Activated CD8-positive, alpha-beta memory T cell treated with anti-CD3 and anti-CD28 coated beads for 36 hours (primary cell): ENCODE data around the gene CASTOR1. TPM values are rescaled to one million over a fixed set of nuclear protein-coding genes. Genes with fewer than 3 reads are reported as not detected.

ENCODE experiments used
- CTCF ChIA-PET: fragments of 350-600 bp; sonication (Branson Sonifier 250); formaldehyde crosslinking; loops from one replicate; lab custom pipeline; 2021; ENCODE audit warnings: antibody characterized with exemption; lab: Charles Lee
- POLR2A ChIA-PET: fragments of 350-600 bp; sonication (Branson Sonifier 250); formaldehyde crosslinking; loops from one replicate; lab custom pipeline; 2021; ENCODE audit warnings: antibody characterized with exemption; lab: Charles Lee
- total RNA-seq, 2 experiments: library from RNA; stranded (reverse); gene quantifications; one replicate each; pipeline ENCODE4 v1.2.3, GENCODE V29; 2021

CASTOR1 gene
- total RNA-seq, 2 experiments from 2014 or later, result 1.9 to 4.2 TPM

- ChIA-PET POLR2A (no interaction called here), CTCF (interaction anchor here (0.7 kb wide), 1 partner anchor 40 kb away, joined by 3 read pairs; no protein-coding TSS in a partner anchor)
Observed at GRCh38 chr22:30247974-30248373, 41.3 kb downstream of the CASTOR1 start.

GRCh38 chr22:30247561-30247960, 41.7 kb downstream of the CASTOR1 start:
- CTCF ChIA-PET, result interaction anchor here (0.7 kb wide), 1 partner anchor 40 kb away, joined by 3 read pairs; no protein-coding TSS in a partner anchor
- POLR2A ChIA-PET, result no interaction called here

- CTCF ChIA-PET, result interaction anchor here (0.7 to 1.3 kb wide), 3 partner anchors 9 to 68 kb away, joined by 3 to 4 read pairs (median 3); no protein-coding TSS in a partner anchor
- POLR2A ChIA-PET, result interaction anchor here (0.6 kb wide), 1 partner anchor 108 kb away, joined by 7 read pairs; no protein-coding TSS in a partner anchor
Observed at GRCh38 chr22:30246814-30247376, 42.4 kb downstream of the CASTOR1 start.

- POLR2A ChIA-PET, result interaction anchor here (0.6 to 0.7 kb wide), 2 partner anchors 109 to 624 kb away, joined by 3 to 7 read pairs; no protein-coding TSS in a partner anchor
- CTCF ChIA-PET, result interaction anchor here (0.7 to 1.3 kb wide), 4 partner anchors 9 to 68 kb away, joined by 3 to 4 read pairs (median 3); no protein-coding TSS in a partner anchor
Observed at GRCh38 chr22:30245985-30246813, 43.1 kb downstream of the CASTOR1 start, which contains the start of gene LIF. LIF (minus strand) TSS chr22:30246759; CDS start chr22:30246695, 64 bp downstream.

- ChIA-PET POLR2A (interaction anchor here (0.5 to 0.7 kb wide), 2 partner anchors 459 to 625 kb away, joined by 3 read pairs; no protein-coding TSS in a partner anchor), CTCF (interaction anchor here (0.8 to 1.3 kb wide), 2 partner anchors 8 to 10 kb away, joined by 3 to 4 read pairs (median 3); no protein-coding TSS in a partner anchor)
Observed at GRCh38 chr22:30245181-30245984, 43.9 kb downstream of the CASTOR1 start.

- ChIA-PET POLR2A (interaction anchor here (0.5 kb wide), 1 partner anchor 458 kb away, joined by 3 read pairs; no protein-coding TSS in a partner anchor), CTCF (interaction anchor here (1.1 kb wide), 1 partner anchor 11 kb away, joined by 4 read pairs; no protein-coding TSS in a partner anchor)
Observed at GRCh38 chr22:30244641-30245040, 44.7 kb downstream of the CASTOR1 start.

GRCh38 chr22:30244066-30244465, 45.2 kb downstream of the CASTOR1 start:
- POLR2A ChIA-PET, result no interaction called here

GRCh38 chr22:30243661-30244060, 45.6 kb downstream of the CASTOR1 start:
- CTCF ChIA-PET, result interaction anchor here (0.9 kb wide), 1 partner anchor 135 kb away, joined by 3 read pairs; no protein-coding TSS in a partner anchor
- POLR2A ChIA-PET, result no interaction called here

More at GRCh38 chr22:30244066-30244465, 45.2 kb downstream of the CASTOR1 start:
- CTCF ChIA-PET, result interaction anchor here (0.9 to 1.1 kb wide), 2 partner anchors 12 to 135 kb away, joined by 3 to 4 read pairs; no protein-coding TSS in a partner anchor

- ChIA-PET CTCF (interaction anchor here (1.4 kb wide), 1 partner anchor 13 kb away, joined by 4 read pairs; no protein-coding TSS in a partner anchor), POLR2A (no interaction called here)
Observed at GRCh38 chr22:30241576-30242371, 47.5 kb downstream of the CASTOR1 start.

- POLR2A ChIA-PET, result no interaction called here
- CTCF ChIA-PET, result no interaction called here
Observed at GRCh38 chr22:30240541-30241417, 48.5 kb downstream of the CASTOR1 start.

GRCh38 chr22:30239488-30240405, 49.6 kb downstream of the CASTOR1 start:
- CTCF ChIA-PET, result no interaction called here
- POLR2A ChIA-PET, result no interaction called here

GRCh38 chr22:30238661-30239487, 50.4 kb downstream of the CASTOR1 start:
- ChIA-PET CTCF (interaction anchor here (0.8 kb wide), 1 partner anchor 131 kb away, joined by 4 read pairs; no protein-coding TSS in a partner anchor), POLR2A (no interaction called here)

- ChIA-PET CTCF (interaction anchor here (0.8 kb wide), 1 partner anchor 130 kb away, joined by 4 read pairs; no protein-coding TSS in a partner anchor), POLR2A (no interaction called here)
Observed at GRCh38 chr22:30238136-30238535, 51.2 kb downstream of the CASTOR1 start.

- POLR2A ChIA-PET, result no interaction called here
Observed at GRCh38 chr22:30236875-30237274, 52.4 kb downstream of the CASTOR1 start.

GRCh38 chr22:30235687-30236170, 53.6 kb downstream of the CASTOR1 start:
- ChIA-PET CTCF (no interaction called here), POLR2A (no interaction called here)

More at GRCh38 chr22:30236875-30237274, 52.4 kb downstream of the CASTOR1 start:
- CTCF ChIA-PET, result interaction anchor here (0.7 to 1.7 kb wide), 2 partner anchors 9 to 51 kb away, joined by 3 to 5 read pairs; no protein-coding TSS in a partner anchor
